A204.1 (cell line): ENCODE data around the gene BTAF1.

Experiments
- FAIRE-seq: peaks from 2 replicates; lab custom pipeline; 2012; peaks lifted over from hg19 to GRCh38; lab: Jason Lieb, UNC

Gene BTAF1

DNA sequence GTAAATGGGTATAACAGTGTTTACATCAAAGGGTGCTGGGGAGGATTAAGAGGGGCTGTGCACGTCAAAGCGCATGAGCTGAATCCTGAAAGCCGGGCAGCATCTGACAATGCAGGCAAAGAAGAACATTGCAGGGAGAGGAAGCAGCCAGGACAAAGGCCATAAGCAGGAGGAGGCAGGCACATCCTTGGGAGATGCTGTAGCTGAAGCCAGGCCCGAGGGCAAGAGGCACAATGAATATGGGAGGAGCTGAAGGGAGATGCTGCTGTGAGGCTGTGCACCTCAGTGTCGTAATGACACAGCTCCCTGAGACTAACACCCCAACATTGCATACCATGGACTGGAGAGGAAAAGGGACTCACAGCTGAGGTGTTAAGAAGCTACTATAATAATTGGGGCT lies 129.2 kb downstream of the BTAF1 start:
- FAIRE-seq = no peak

DNA sequence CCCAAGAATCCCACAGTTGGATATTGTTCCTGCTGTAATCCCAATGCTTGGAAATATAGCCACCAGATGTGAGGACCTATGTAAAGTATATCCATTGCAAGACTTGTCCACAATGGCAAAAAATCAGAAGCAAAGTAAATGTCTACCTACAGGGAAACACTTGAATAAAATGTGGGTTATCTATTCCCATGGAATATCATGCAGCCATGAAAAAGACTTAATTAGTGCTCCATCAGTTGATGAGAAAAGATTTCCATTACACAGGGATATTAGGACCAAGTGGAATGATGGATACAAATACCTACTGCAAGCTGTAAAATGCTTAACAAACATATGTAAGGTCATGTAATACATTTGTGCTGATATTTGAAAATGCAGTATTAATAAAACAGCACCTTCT lies 131.2 kb downstream of the BTAF1 start:
- no peak for FAIRE-seq

DNA sequence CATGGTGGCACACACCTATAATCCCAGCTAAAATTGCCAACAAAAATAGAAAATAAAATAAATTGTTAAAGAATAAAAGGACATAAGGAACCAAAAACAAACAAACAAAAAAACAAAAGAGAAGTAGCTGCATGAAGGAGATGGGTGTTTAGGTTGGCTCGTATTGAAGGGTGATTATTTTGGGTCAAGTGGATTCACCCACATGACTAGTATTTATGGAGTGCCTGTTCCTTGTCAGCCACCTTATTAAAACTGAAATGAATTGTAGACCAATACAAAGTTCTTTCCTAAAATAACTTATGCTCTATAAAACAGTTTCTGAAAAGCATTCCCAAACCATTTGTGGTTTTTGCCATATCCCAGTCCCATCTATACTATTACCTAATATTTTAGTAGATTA lies 138.7 kb downstream of the BTAF1 start:
- no peak for FAIRE-seq

GRCh38 chr10:92064506-92064905 lies 140.9 kb downstream of the BTAF1 start:
- no peak for FAIRE-seq

- FAIRE-seq = no peak
These were observed 142.8 kb downstream of the BTAF1 start for GRCh38 chr10:92066386-92066785.

DNA sequence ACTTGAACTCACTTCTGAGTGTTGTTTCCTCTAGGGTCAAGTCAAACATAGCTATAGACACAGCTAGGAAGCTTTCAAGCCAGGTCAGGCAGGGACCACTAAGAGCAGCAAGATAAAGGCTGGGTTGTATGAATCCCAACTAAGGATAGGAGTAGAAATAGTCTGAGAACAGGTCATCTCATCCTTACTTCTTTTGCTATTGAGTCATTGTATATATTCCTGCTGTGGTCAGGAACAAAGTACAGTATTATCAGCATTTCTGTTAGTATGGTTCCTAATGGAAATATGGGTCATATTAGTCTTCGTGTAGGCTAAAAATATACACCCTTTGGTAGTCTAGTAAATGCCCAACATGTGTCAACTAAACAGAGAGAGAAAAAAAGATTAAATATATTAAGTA lies 145.3 kb downstream of the BTAF1 start:
- FAIRE-seq = no peak

- no peak for FAIRE-seq
These were observed 150.7 kb downstream of the BTAF1 start for GRCh38 chr10:92074126-92074887.

GRCh38 chr10:92075829-92076228 lies 152.3 kb downstream of the BTAF1 start:
- FAIRE-seq = no peak

DNA sequence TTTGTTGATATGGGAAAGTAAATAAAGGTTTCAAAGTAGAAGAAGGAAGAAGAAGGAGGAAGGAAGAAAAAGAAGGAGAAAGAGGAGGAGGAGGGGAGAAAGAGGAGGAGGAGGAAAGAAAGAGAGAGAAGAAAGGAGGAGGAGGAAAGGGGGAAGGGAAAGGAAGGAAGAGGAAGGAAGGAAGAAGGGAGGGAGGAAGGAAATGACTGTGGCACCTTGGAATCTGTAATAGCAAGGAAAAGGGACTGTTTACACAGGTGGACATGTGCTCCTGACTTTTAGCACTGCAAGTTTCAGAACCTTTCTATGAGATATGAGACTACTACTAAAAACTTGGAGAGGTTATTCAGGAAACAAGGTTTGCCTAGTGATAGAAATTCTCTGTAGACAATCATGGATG lies 153.2 kb downstream of the BTAF1 start:
- FAIRE-seq = no peak

DNA sequence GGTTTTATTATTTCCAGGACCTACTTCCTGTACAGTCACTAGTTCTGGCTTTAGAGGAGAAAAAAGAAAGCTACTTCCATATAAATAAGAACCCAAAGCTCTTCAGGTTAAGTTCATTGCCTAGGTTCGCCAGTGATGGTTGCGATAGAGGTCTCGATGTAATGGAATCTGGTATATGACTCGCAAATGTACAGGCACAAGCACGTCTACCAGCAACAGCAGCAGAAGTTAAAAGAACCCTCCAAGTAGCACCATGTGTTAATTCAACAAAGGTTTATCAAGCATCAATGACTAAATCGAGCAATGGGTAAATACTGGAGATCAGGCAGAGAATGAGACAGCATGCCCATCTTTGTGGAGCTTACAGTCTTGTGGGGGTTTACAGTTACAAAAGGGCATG lies 155.4 kb downstream of the BTAF1 start:
- FAIRE-seq = no peak
